Hematopoietic multipotent progenitor cell treated with erythropoietin and hydrocortisone succinate and interleukin-3 and kit ligand, for 8 days (in vitro differentiated cells): ENCODE measurements around the gene BRSK1.
"Not testable (repeated sequence)": the region's sequence is repeated elsewhere in the genome, so short reads cannot be mapped to it uniquely, and the experiment has no call there.

ENCODE experiments used
- DNase-seq: peaks from one replicate; pipeline ENCODE4 v3.0.0-alpha.2; 2015

BRSK1 gene

DNA sequence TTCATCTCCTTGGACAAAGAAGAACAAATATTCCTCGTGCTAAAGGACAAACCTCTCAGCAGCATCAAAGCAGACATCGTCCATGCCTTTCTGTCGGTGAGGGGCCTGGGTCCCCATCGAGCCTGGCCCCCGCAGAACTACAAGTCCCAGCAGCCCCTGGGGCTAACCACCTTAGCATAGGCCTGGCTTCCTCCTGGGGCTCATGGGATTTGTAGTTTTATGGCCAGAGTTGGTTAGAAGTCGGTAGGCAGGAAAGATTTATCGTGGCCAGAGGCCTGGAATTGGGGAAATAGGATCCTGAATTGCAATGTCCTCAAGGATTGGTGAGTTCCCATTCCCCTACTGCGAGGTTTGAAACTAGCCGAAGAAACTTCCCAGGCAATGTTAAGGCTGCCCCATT, 21.7 kb downstream of the BRSK1 start:
- DNase-seq = peak; percentile 59

DNA sequence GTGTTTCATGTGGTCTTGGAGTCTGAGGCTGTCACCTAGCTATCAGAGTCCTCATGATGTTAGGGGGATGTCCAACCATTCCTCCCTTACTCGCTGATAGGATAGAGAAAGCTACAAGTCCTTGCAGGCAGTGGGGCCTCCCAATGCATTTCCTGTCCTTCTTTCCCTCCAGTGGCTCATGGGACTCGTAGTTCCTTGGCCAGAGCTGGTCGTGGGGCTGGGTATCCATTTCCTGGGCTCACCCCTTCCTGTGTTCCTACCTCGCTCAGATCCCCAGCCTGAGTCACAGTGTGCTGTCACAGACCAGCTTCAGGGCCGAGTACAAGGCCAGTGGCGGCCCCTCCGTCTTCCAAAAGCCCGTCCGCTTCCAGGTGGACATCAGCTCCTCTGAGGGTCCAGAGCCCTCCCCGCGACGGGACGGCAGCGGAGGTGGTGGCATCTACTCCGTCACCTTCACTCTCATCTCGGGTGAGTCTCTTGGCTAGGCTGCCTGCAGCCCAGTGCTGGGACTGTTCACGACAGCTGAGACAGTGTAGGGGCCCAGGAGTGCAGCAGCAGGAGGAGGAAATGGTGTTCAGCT, 22.3 kb downstream of the BRSK1 start:
- no peak for DNase-seq

GRCh38 chr19:55306712-55307111, 22.9 kb downstream of the BRSK1 start:
- no peak for DNase-seq

DNA sequence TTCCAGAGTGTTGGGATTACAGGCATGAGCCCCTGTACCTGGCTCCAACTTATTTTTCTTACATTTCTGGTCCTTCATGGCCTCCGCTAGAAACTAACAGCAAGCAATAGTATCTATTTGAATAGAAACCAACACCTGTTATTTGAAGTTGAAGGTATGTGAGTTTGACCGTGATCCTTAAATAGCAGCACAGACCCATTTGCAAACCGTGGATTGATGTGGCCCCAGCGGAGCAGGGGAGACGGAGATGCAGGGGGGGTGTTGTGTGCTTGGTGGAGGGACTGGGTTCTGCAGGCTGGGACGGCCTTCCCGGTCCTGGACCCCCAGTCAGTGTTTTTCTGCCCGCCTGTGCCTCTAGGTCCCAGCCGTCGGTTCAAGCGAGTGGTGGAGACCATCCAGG, 24.5 kb downstream of the BRSK1 start:
- no peak for DNase-seq

- no peak for DNase-seq
Measured at GRCh38 chr19:55309448-55309847, 25.7 kb downstream of the BRSK1 start.

- DNase-seq = no peak
Measured at GRCh38 chr19:55310498-55310897, 26.7 kb downstream of the BRSK1 start.

- DNase-seq = no peak
Measured at GRCh38 chr19:55311397-55311796, 27.6 kb downstream of the BRSK1 start.

GRCh38 chr19:55311797-55312196, 28.0 kb downstream of the BRSK1 start:
- DNase-seq = no peak

DNA sequence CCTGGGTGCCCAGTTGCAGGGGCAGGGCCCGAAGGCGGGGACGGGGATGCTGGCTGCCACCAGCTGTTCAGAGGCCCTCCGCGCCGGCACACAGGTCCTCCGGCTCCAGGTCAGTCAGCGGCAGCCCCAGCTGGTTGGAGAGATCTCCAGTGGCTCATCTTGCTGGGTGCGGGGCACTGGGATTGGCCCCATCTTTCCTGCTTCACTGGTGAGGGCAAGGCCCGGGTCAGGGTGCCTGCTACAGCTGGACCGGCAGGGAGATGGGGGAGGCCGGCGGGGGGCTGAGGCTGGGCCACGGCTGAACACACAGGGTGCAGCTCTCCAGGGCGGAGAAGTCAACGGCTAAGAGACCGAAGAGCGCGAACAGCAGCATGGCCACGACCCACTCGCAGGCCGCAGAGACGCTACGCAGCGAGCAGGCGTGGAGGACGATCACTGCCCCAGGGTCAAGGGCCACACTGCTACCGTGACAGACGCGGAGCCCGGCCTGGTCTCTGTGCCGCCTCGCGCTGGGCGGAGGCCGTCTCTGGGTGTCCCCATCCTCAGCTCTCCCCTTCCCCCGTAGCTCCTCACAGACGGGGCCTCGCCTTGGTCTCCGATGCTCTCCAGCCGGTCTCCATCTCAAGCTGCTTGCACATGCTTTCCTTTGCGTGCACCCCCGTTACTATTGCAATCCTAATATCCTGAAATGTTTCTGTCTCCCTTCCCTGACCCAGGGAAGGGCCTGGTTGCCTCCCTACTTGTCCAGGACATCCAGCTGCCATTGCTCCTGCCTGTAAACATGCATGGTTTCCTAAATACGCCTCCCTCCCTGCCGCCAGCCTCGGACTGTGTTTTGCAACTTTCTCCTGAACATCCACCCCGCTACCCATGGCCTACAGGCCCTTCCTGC, 29.1 kb downstream of the BRSK1 start:
- no peak for DNase-seq

- DNase-seq = no peak
Measured at GRCh38 chr19:55314396-55314795, 30.6 kb downstream of the BRSK1 start.

DNA sequence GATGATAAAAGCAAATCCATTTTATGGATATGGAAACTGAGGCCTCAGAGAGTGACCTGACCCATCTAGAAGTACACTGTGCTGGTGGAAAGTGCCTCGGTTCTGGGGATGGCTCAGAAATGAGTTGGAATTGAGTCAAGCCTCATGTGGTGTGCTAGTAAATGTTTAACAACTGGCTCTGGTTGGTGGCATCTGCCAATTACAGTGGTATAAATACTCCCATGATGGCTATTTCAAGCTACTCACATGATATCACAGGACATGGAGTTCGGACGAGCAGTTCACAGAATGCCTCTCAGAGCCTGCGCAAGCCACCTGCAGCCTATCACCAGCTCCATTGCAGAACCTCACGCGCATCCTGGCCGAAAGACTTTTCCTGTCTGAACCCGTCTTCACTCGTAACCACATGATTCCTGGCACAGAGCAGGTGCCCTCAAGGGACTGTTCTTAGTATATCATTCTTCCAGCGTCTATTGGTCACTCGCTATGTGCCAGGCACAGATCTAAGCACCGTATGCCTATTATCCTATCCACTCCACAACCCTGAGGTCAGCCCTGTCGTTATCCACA, 32.2 kb downstream of the BRSK1 start:
- DNase-seq = no peak

DNA sequence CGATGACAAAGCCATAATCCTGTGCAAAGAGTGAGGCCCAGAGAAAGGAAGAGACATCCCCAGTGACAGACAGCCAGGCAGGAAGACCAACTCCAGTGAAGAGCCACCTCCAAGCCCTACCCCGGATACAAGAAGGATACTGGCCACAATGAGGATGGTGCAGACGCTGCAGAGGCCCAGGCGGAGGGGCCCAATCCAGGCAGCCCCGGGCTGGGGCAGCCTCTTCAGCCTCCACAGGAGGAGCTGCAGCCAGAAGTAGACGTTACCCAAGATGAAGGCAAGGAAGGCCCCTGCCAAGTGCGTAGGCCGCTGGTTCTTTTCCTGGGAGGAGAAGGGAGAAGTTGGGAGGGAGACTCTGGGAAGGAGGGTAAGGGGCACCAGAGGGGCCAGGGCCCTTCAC, 32.8 kb downstream of the BRSK1 start:
- DNase-seq = no peak

- DNase-seq = no peak
Measured at GRCh38 chr19:55319785-55320184, 36.0 kb downstream of the BRSK1 start.

DNA sequence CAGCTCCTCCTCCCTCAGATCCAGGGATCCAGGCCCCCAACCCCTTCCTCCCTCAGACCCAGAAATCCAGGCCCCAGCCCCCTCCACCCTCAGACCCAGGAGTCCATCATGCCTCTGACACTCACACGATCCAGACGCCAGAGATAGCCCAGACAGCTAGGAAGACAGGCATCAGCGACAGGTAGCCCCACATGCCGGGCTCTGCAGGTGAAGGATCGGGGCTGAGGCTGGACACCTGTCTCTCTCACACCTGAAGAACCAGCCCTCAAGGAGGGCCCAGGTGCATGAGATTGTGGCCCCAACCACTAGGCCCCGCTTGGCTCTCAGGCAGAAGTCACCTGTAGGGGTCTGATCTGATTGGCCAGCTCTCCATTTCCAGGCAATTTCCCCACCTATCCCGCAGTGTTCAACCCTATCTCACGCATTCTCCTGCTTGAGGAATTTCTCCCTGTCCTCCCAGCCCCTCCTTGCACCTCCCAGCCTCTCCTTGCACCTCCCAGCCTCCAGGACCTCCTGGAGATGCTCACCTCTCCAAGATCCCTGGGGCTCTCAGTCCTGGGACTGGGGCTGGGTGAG, 37.1 kb downstream of the BRSK1 start:
- no peak for DNase-seq

DNA sequence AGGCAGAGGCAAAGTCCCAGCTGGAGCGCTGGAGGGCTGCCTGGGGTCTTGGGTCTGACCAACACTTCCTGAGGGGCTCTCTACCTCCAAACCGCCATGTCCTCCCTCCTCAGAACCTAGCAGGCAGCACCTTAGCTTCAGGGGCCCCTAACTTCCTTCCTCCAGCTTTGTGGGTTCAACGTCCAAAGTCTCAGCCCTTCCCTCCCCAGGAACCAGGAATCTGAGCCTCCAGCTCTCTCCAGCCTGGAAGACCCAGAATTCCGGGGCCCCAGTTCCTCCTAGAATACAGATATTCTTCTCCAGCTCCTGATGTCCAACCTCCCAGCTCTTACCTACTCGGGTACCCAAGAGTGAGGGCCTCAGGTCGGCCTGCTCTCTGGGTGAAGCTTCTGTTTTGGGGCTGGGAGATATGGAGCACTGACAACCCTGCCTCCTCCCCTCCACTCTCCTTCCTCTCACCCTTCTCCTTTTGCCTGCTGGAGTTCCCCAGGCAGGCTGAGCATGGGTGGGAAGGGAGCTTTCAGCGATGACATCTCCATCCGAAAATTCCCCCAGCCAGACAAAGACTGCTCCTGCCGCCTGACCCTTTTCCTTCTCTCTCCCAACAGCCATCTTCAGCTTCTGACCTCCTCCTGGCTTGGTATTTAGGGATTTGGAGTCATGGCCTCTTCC, 37.8 kb downstream of the BRSK1 start:
- no peak for DNase-seq

DNA sequence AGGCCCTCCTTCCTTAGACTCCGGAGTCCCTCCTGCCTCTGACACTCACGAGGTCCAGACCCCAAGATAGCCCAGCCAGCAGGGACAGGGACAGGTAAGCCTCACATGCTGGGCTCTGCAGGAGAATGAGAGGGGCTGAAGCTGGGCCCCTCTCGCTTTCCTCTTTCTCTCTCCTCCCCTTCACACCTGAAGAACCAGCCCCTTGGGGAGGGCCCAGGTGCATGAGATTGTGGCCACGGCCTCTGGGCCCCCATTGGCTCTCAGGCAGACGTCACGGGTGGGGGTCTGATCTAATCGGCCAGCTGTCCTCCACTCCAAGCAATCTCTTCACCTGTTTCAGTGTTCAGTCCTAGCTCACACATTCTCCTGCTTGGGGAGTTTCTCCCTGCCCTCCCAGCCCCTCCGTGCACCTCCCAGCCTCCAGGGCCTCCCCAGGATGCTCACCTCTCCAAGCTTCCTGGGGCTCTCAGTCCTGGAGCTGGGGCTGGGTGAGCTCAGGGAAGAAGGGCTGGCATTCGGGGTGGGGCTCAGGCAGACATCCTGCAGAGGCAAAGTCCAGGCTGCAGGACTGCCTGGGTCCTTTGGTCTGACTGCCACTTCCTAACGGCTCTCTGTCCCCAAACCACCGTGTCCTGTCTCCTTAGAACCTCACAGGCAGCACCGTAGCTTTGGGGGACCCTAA, 38.5 kb downstream of the BRSK1 start:
- DNase-seq = no peak

- no peak for DNase-seq
Measured at GRCh38 chr19:55324662-55325061, 40.9 kb downstream of the BRSK1 start.

GRCh38 chr19:55325172-55325571, 41.4 kb downstream of the BRSK1 start, which contains the start of gene TMEM150B:
Gene TMEM150B, minus strand, starts transcription at chr19:55325341. Its CDS starts 4,305 bp downstream, at chr19:55321036.
- peak; percentile 28 for DNase-seq

- DNase-seq = peak; percentile 28
Measured at GRCh38 chr19:55328774-55329318, 45.0 kb downstream of the BRSK1 start.

- DNase-seq = not testable (repeated sequence)
Measured at GRCh38 chr19:55329791-55330190, 46.0 kb downstream of the BRSK1 start.

DNA sequence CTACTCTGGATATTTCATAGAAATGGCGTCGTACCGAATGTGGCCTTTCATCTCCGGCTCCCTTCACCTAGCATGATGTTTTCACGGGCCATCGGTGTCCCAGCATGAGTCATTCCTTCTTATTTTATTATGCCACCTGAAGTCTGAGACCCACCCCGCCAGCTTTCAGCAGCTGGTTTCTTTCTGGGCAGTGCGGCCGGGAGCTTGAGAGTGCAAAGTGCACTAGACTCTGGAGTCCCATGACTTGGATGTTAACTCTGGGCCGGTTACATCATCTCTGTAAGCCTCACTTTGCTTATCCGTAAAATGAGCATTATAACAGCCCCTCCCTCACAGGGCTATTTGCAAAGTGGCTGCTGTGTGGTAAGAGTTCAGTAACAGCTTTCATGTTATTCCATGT, 50.1 kb downstream of the BRSK1 start:
- no peak for DNase-seq

- DNase-seq = no peak
Measured at GRCh38 chr19:55336101-55336500, 52.3 kb downstream of the BRSK1 start.
